Measurements from ENCODE around the gene LIPC.

DNA sequence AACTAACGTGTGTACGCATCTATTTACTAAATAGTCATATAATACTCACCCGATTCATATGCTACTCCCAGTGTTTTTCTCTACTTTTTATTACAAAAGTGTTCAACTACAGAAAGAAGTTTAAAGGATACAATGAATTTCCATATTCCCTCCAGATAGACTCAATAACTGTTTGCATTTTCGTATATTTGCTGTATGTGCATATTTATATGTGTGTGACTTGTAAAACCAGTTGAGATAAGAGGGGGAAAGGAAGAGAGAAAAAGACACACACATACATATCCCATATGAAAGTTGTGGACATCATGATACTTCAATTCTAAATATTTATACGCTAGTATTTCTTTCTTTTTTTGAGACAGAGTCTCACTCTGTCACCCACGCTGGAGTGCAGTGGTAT lies 14.1 kb downstream of the LIPC start:
- TF ChIP-seq, protein P1, sequence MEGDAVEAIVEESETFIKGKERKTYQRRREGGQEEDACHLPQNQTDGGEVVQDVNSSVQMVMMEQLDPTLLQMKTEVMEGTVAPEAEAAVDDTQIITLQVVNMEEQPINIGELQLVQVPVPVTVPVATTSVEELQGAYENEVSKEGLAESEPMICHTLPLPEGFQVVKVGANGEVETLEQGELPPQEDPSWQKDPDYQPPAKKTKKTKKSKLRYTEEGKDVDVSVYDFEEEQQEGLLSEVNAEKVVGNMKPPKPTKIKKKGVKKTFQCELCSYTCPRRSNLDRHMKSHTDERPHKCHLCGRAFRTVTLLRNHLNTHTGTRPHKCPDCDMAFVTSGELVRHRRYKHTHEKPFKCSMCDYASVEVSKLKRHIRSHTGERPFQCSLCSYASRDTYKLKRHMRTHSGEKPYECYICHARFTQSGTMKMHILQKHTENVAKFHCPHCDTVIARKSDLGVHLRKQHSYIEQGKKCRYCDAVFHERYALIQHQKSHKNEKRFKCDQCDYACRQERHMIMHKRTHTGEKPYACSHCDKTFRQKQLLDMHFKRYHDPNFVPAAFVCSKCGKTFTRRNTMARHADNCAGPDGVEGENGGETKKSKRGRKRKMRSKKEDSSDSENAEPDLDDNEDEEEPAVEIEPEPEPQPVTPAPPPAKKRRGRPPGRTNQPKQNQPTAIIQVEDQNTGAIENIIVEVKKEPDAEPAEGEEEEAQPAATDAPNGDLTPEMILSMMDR (IDR thresholded peaks at IDR 0.05; ENCODE audit: low read length), result no peak
- no peak for TF ChIP-seq EZH2 (optimal IDR thresholded peaks at IDR 0.05; ENCODE audit: low read depth, low read length)
